Type B pancreatic cell (in vitro differentiated cells): ENCODE data around the gene SNAPC2. TPM values are rescaled to one million over a fixed set of nuclear protein-coding genes. Genes with fewer than 3 reads are reported as not detected.

Experiments used
- DNase-seq: peaks from one replicate; pipeline ENCODE4 v3.0.0; 2021; ENCODE audit warnings: mixed read lengths; ENCODE audit not compliant: unreplicated experiment; ENCODE audit errors: extremely low spot score
- H3K27ac Mint-ChIP-seq: 2 replicates; pipeline ENCODE4 v1.8.0; 2021; ENCODE audit warnings: mild to moderate bottlenecking, mixed read lengths
- H3K27me3 Mint-ChIP-seq: 2 replicates; pipeline ENCODE4 v1.8.0; 2021; ENCODE audit warnings: mixed read lengths
- H3K36me3 Mint-ChIP-seq: 2 replicates; pipeline ENCODE4 v1.8.0; 2021; ENCODE audit warnings: mixed read lengths
- H3K4me1 Mint-ChIP-seq: one replicate; pipeline ENCODE4 v1.8.0; 2021; ENCODE audit warnings: mixed read lengths; ENCODE audit not compliant: unreplicated experiment
- H3K4me3 Mint-ChIP-seq: 2 replicates; pipeline ENCODE4 v1.8.0; 2021; ENCODE audit warnings: mild to moderate bottlenecking, mixed read lengths
- H3K9me3 Mint-ChIP-seq: 2 replicates; pipeline ENCODE4 v1.8.0; 2021; ENCODE audit warnings: mixed read lengths
- CTCF ChIP-seq: fragments of 200-600 bp; sonication (generic); conservative IDR thresholded peaks from 2 replicates; pipeline ENCODE4 v1.5.0; 2021; ENCODE audit warnings: antibody characterized with exemption, mild to moderate bottlenecking
- total RNA-seq: library from RNA; stranded (reverse); gene quantifications from 2 replicates; pipeline ENCODE4 v1.2.1, GENCODE V29; 2021; ENCODE audit warnings: low replicate concordance

SNAPC2 gene
- total RNA-seq, 1 donor from 2014 or later: 15.0 TPM

GRCh38 chr19:7934766-7935165 is 14.6 kb downstream of the SNAPC2 start:
- H3K27ac Mint-ChIP-seq: no peak overlapping the region
- H3K27me3 Mint-ChIP-seq: no peaks in the 10 kb centered on the region
- no peaks in the 10 kb centered on the region for H3K4me1 Mint-ChIP-seq
- H3K36me3 Mint-ChIP-seq: peaks cover 3% of the 10 kb centered on the region
- H3K9me3 Mint-ChIP-seq: no peaks in the 10 kb centered on the region
- no peak overlapping the region for H3K4me3 Mint-ChIP-seq
- TF ChIP-seq CTCF: no peak
- DNase-seq: no peak

GRCh38 chr19:7940841-7941240 is 20.7 kb downstream of the SNAPC2 start:
- Mint-ChIP-seq H3K27me3 (no peaks in the 10 kb centered on the region), H3K27ac (peak overlapping the region; percentile 77), H3K9me3 (no peaks in the 10 kb centered on the region), H3K4me3 (peak overlapping the region; percentile 65), H3K36me3 (peaks cover 3% of the 10 kb centered on the region), H3K4me1 (peaks cover 22% of the 10 kb centered on the region)
- no peak for DNase-seq
- no peak for TF ChIP-seq CTCF

- Mint-ChIP-seq H3K4me1 (peaks cover 22% of the 10 kb centered on the region), H3K27ac (peak overlapping the region; percentile 99), H3K36me3 (peaks cover 3% of the 10 kb centered on the region), H3K9me3 (no peaks in the 10 kb centered on the region), H3K4me3 (peak overlapping the region; percentile 97), H3K27me3 (no peaks in the 10 kb centered on the region)
- no peak for TF ChIP-seq CTCF
- no peak for DNase-seq
Observed at GRCh38 chr19:7941895-7942596, 21.9 kb downstream of the SNAPC2 start.

DNA sequence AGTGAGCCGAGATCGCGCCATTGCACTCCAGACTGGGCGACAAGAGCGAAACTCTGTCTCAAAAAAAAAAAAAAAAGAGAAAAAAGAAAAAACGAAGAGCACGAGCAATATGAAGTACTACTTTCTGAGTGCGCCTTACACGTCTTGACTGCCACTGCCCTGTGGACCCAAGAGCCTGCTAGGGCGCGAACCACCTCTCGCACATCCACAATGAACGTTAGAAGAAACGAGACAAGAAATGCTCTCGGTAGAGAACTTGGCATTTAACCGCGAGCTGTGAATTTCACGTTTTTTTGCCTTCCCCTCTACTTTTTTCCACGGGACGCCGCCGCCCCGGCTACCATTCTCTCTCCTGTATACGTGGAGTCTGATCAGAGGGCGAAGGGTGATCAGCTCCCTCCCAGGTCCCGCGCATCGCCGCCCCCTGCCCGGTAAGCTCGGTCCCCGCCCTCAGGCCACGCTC is 22.9 kb downstream of the SNAPC2 start:
- TF ChIP-seq CTCF: no peak
- Mint-ChIP-seq H3K4me3 (peak overlapping the region; percentile 97), H3K27me3 (no peaks in the 10 kb centered on the region), H3K36me3 (peaks cover 3% of the 10 kb centered on the region), H3K27ac (peak overlapping the region; percentile 99), H3K4me1 (peaks cover 22% of the 10 kb centered on the region), H3K9me3 (no peaks in the 10 kb centered on the region)
- DNase-seq: no peak

DNA sequence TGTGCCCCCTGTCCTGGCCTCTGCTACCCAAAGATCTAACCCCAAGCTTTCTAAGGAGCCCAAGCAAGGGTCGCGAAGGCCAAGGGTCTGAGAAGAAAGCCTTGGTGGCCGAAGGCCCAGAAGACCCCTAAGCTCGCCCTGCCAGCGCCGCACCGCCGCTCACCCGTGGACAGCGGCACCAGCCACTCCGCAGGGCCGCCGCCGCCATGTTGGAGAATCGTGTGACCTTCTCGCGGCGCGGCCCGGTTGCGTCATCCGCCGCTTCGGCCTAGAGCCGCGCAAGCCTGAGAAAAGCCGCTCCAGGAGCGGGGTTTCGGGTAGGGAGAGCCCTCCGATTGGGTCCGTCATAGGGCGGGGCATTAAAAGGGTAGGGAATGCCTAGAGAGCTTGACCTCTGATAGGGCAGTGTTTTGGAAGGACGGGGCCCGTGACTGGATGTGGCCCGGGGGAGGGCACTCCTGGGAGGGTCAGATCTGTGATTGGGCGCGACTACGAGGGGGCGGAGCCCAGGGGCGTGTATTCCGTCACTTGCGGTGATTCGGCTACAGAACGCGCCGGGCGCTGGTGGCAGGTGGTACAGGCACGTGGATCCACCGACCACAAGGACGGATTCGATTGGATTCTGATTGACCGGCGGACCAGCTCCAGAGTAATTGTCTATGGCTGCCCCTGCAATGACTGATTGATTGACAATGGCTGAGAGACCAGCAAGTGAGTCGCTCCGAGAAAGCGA is 23.5 kb downstream of the SNAPC2 start, which contains the start of gene TIMM44:
TIMM44 (minus strand) TSS at position 223 of the 733 bp plus-strand sequence; CDS start at position 208, 15 bp downstream.
- H3K4me3 Mint-ChIP-seq: peak within 1 kb of the TSS; percentile 97
- no peaks in the 10 kb centered on the region for H3K9me3 Mint-ChIP-seq
- no peak for TF ChIP-seq CTCF
- H3K4me1 Mint-ChIP-seq: peaks cover 22% of the 10 kb centered on the region
- peak; percentile 99 for DNase-seq
- peaks cover 3% of the 10 kb centered on the region for H3K36me3 Mint-ChIP-seq
- no peaks in the 10 kb centered on the region for H3K27me3 Mint-ChIP-seq
- peak within 1 kb of the TSS; percentile 99 for H3K27ac Mint-ChIP-seq
